ENCODE measurements around the gene METTL21A.

DNA sequence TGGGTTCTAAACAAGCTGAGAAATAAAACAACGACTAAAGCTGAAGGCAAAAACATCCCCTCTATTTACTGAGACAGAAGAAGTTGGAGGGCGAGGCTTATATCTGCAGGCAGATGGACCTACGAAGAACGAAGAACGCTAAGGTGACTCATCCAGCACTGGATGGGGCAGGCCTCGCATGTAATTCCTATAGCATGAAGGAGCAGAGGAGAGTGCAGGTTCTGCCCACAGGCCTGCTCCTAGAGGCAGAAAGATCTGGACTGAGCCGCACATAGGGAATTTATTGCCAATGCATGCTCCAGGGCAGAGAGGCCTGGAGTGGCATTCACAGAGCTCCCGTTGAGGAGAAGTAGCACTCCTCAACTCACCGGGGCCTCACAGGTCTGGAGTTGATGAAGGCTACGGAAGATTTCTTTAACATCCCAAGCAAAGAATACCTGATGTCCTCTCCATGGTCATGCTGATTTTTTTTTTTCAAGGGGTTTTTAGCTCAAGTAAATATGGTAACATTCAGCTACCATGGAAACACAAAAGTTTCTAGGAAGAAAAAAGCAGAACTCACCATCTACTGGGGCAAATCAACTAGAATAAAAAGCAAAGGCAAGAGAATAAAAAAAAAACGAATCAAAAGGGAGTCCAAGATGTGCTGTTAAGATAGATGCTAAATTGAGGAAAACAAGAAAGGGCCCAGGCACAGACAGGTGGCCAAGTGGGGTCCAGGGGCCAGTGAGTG is 10.4 kb upstream of the METTL21A start:
- TF ChIP-seq EZH2phosphoT487 (IDR thresholded peaks at IDR 0.05; ENCODE audit: insufficient read depth, low read depth) = no peak
- TF ChIP-seq EZH2 (IDR thresholded peaks at IDR 0.05; ENCODE audit: insufficient read depth, poor library complexity, severe bottlenecking) = no peak
